HCT116 (cell line): ENCODE results near the gene GTPBP2. TPM values are rescaled to one million over a fixed set of nuclear protein-coding genes. Genes with fewer than 3 reads are reported as not detected.
A peak's percentile ranks its signal among the peaks of the same experiment; 100 is the strongest.

Source experiments
- ATAC-seq: fragments of 200-7000 bp; cut with Tn5 transposase; 2 replicates; pipeline ENCODE4 v1.9.1; 2020; ENCODE audit warnings: mild to moderate bottlenecking, moderate library complexity
- BruUV-seq: library from RNA; stranded (reverse); fragments of 400-500 nt; replicated peaks from 2 replicates; lab custom pipeline; 2021; lab: Mats Ljungman, UMichigan
- CTCF ChIA-PET: fragments of 300-600 bp; sonication (Branson Sonifier 250); formaldehyde crosslinking; loops from one replicate; lab custom pipeline; 2021; ENCODE audit warnings: antibody characterized with exemption; lab: Charles Lee
- POLR2A ChIA-PET: fragments of 300-600, 350-600 bp; sonication (Branson Sonifier 250); formaldehyde crosslinking; loops from one replicate; lab custom pipeline; 2021; ENCODE audit warnings: antibody characterized with exemption; lab: Charles Lee
- RAD21 ChIA-PET, 2 experiments: fragments of 300-600 bp; sonication (Branson Sonifier 250); formaldehyde crosslinking; loops; one replicate each; lab custom pipeline; 2023; ENCODE audit warnings: low total read pairs in 2 of 2; ENCODE audit not compliant: uncharacterized antibody in 2 of 2, unreplicated experiment in 2 of 2, low non-redundant PET in 1 of 2; lab: Charles Lee
- DNase-seq: peaks from one replicate; pipeline ENCODE4 v3.0.0-alpha.2; 2010; ENCODE audit warnings: low read depth, low spot score
- H2AFZ ChIP-seq: fragments of 200-600 bp; shearing (Covaris generic), sonication (generic); 2 replicates; pipeline ENCODE4 v1.6.1; 2017; ENCODE audit warnings: low read depth, mixed run types, mixed read lengths, antibody characterized with exemption, low read length; ENCODE audit not compliant: poor library complexity, severe bottlenecking
- H3K27ac ChIP-seq: 2 replicates; pipeline ENCODE4 v1.5.1; 2012; ENCODE audit warnings: low read depth, low read length
- H3K27me3 ChIP-seq: fragments of 200-600 bp; sonication (generic); 2 replicates; pipeline ENCODE4 v1.6.1; 2016; ENCODE audit warnings: mixed run types, low read length, mixed read lengths; ENCODE audit not compliant: insufficient read depth
- H3K36me3 ChIP-seq, 2 experiments: fragments of 200-500 bp in 1 of 2; fragments of 200-600 bp in 1 of 2; sonication (Bioruptor generic) in 1 of 2; sonication (generic) in 1 of 2; 2 replicates each; pipeline versions ENCODE4 v1.5.1 to v1.6.1; 2014 to 2016; ENCODE audit warnings: low read length in 2 of 2, inconsistent platforms in 1 of 2, mixed read lengths in 1 of 2, mixed run types in 1 of 2; ENCODE audit not compliant: insufficient read depth in 2 of 2, control insufficient read depth in 1 of 2
- H3K4me1 ChIP-seq, 2 experiments: fragments of 200-600 bp in 1 of 2; sonication (generic) in 1 of 2; 2 replicates each; pipeline versions ENCODE4 v1.5.1 to v1.6.1; 2012 to 2017; ENCODE audit warnings: low read length in 2 of 2, inconsistent platforms in 1 of 2, mild to moderate bottlenecking in 1 of 2, mixed read lengths in 1 of 2, mixed run types in 1 of 2, moderate library complexity in 1 of 2; ENCODE audit not compliant: insufficient read depth in 2 of 2, control insufficient read depth in 1 of 2
- H3K4me2 ChIP-seq: fragments of 200-600 bp; sonication (generic); 2 replicates; pipeline ENCODE4 v1.6.1; 2017; ENCODE audit warnings: mixed run types, low read length, mixed read lengths
- H3K4me3 ChIP-seq, 2 experiments: fragments of 200-600 bp in 1 of 2; sonication (generic) in 1 of 2; replicated peaks in 1 of 2; 2 replicates each; pipeline ENCODE4 v1.5.1; 2011 to 2016; ENCODE audit warnings: low read length in 2 of 2, control low read depth in 1 of 2, low read depth in 1 of 2, mild to moderate bottlenecking in 1 of 2, mixed read lengths in 1 of 2, mixed run types in 1 of 2
- H3K79me2 ChIP-seq: fragments of 200-600 bp; sonication (generic); 2 replicates; pipeline ENCODE4 v1.6.1; 2017; ENCODE audit warnings: mild to moderate bottlenecking, mixed run types, low read length, moderate library complexity, mixed read lengths; ENCODE audit not compliant: insufficient read depth
- H3K9ac ChIP-seq: fragments of 200-600 bp; sonication (generic); 2 replicates; pipeline ENCODE4 v1.6.1; 2016; ENCODE audit warnings: low read length, mixed read lengths
- H3K9me2 ChIP-seq: fragments of 200-600 bp; sonication (generic), shearing (Covaris generic); 2 replicates; pipeline ENCODE4 v1.6.1; 2017; ENCODE audit warnings: mixed run types, mild to moderate bottlenecking, moderate library complexity; ENCODE audit not compliant: insufficient read depth
- H3K9me3 ChIP-seq, 2 experiments: fragments of 200-500 bp in 1 of 2; fragments of 200-600 bp in 1 of 2; sonication (Bioruptor generic) in 1 of 2; sonication (generic) in 1 of 2; 2 replicates each; pipeline ENCODE4 v1.6.1; 2014 to 2017; ENCODE audit warnings: low read length in 2 of 2, mixed read lengths in 2 of 2, inconsistent platforms in 1 of 2, low read depth in 1 of 2, mild to moderate bottlenecking in 1 of 2, mixed run types in 1 of 2, moderate library complexity in 1 of 2; ENCODE audit not compliant: control insufficient read depth in 1 of 2, insufficient read depth in 1 of 2
- H4K20me1 ChIP-seq: fragments of 200-600 bp; sonication (generic), shearing (Covaris generic); 2 replicates; pipeline ENCODE4 v1.6.1; 2017; ENCODE audit warnings: mixed run types, mild to moderate bottlenecking, moderate library complexity; ENCODE audit not compliant: insufficient read depth
- CBX3 ChIP-seq: IDR thresholded peaks from 2 replicates; pipeline ENCODE4 v1.6.1; 2012; ENCODE audit warnings: low read depth
- CEBPB ChIP-seq: IDR thresholded peaks from 2 replicates; pipeline ENCODE4 v1.6.1; 2012; ENCODE audit warnings: low read depth
- ELF1 ChIP-seq: IDR thresholded peaks from 2 replicates; pipeline ENCODE4 v1.6.1; 2012; ENCODE audit warnings: low read depth, borderline replicate concordance
- FOSL1 ChIP-seq: IDR thresholded peaks from 2 replicates; pipeline ENCODE4 v1.6.1; 2012; ENCODE audit warnings: low read depth
- POLR2AphosphoS5 ChIP-seq: IDR thresholded peaks from 2 replicates; pipeline ENCODE4 v1.6.1; 2011; ENCODE audit warnings: mild to moderate bottlenecking, low read depth, low read length, moderate library complexity
- RAD21 ChIP-seq: IDR thresholded peaks from 2 replicates; pipeline ENCODE4 v1.6.1; 2012; ENCODE audit warnings: low read depth, mild to moderate bottlenecking
- SIN3A ChIP-seq: IDR thresholded peaks from 2 replicates; pipeline ENCODE4 v1.6.1; 2012; ENCODE audit warnings: low read depth
- SP1 ChIP-seq: IDR thresholded peaks from 2 replicates; pipeline ENCODE4 v1.6.1; 2012; ENCODE audit warnings: low read depth
- SRF ChIP-seq: IDR thresholded peaks from 2 replicates; pipeline ENCODE4 v1.6.1; 2012; ENCODE audit warnings: low read depth
- YY1 ChIP-seq: IDR thresholded peaks from 2 replicates; pipeline ENCODE4 v1.6.1; 2011; ENCODE audit warnings: low read length, low read depth, moderate library complexity, mild to moderate bottlenecking; ENCODE audit not compliant: insufficient replicate concordance; ENCODE audit errors: extremely low read depth
- ZFX ChIP-seq: fragments of 450-650 bp; IDR thresholded peaks from 2 replicates; pipeline ENCODE4 v1.6.1; 2017
- ZNF274 ChIP-seq: fragments of 200-500 bp; sonication (Bioruptor generic); IDR thresholded peaks from 2 replicates; pipeline ENCODE4 v1.6.1; 2014; ENCODE audit warnings: mild to moderate bottlenecking, low read depth, low read length, inconsistent platforms
- intact Hi-C: fragments of 100-400 bp; cut with micrococcal nuclease; formaldehyde crosslinking; loops from 2 replicates; pipeline ENCODE4 v1.10.0; 2022
- total RNA-seq: library from RNA; stranded (reverse); gene quantifications from one replicate; pipeline ENCODE4 v1.2.1, GENCODE V29; 2021; ENCODE audit not compliant: unreplicated experiment
- TF ChIP-seq, protein P1 (sequence below): IDR thresholded peaks from 2 replicates; pipeline ENCODE4 v1.6.1; 2011; ENCODE audit warnings: mild to moderate bottlenecking, low read length, moderate library complexity; ENCODE audit not compliant: insufficient replicate concordance; ENCODE audit errors: extremely low read depth
- TF ChIP-seq, protein P2 (sequence below), 3 experiments: fragments of 200-600 bp in 1 of 3; sonication (generic) in 1 of 3; IDR thresholded peaks in 2 of 3; conservative IDR thresholded peaks in 1 of 3; 2 replicates each; pipeline ENCODE4 v1.5.1; 2012 to 2017; ENCODE audit warnings: low read depth in 2 of 3, low read length in 2 of 3, antibody characterized with exemption in 1 of 3, borderline replicate concordance in 1 of 3, control low read depth in 1 of 3, mild to moderate bottlenecking in 1 of 3, mixed read lengths in 1 of 3, mixed run types in 1 of 3, moderate library complexity in 1 of 3; ENCODE audit not compliant: insufficient read depth in 1 of 3
- TF ChIP-seq, protein P3 (sequence below): IDR thresholded peaks from 2 replicates; pipeline ENCODE4 v1.6.1; 2012
- TF ChIP-seq, protein P4 (sequence below): IDR thresholded peaks from 2 replicates; pipeline ENCODE4 v1.6.1; 2012; ENCODE audit warnings: low read depth
- TF ChIP-seq, protein P5 (sequence below): IDR thresholded peaks from 2 replicates; pipeline ENCODE4 v1.6.1; 2012

Gene GTPBP2
- total RNA-seq, 1 experiment from 2014 or later = 98.0 TPM

DNA sequence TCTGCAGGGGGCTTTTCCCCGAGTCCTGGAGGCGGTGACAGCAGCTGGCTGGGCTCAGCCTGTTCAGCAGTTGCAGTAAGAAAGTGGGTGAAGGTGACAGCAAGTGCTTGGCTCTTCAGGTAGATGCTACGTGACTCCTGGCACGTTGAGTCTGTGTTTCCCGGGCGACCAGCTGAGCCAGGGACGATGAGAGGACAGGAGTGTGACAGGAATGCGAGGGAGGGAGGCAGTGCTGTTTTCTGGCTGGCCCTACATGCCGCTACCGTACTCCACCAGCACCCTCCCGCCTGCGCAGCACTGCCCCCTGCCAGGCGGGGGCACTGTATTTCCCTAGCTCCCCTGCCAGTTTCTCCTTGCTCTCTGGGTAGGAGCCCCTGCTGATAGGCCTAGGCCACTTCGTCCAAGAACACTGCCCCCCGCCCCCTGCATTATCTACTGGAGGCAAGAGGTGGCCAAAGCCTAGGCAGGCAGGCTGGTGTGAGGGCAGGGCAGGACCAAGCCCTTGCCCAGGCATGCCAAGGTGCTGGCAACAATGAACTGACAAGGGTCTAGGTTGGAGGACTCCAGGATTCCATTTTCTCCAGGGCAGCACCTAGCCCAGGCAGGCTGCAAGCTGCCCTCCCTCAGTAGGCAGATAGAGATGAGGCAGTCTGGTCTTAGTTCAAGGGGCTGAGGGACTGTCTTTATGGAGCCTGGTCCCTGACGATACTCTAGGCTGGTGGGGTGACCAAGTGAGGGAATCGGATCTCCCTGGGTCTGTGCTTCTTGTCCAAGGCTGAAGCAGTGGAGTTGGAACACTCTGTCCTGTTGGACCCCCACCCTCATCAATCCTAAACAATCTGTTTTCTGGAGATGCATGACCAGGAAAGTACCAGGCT is 39.3 kb upstream of the GTPBP2 start:
- POLR2A ChIA-PET = interaction anchor here (0.9 kb wide), 1 partner anchor 101 kb away, joined by 3 read pairs; the partner anchor contains the start of gene VEGFA
- BruUV-seq = no TSS peak

More for the DNA sequence above, 39.3 kb upstream of the GTPBP2 start:
- Histone ChIP-seq H3K27me3 (no peaks in the 10 kb centered on the region), H3K9me2 (no peaks in the 10 kb centered on the region)
- TF ChIP-seq YY1 = no peak
- peak; percentile 60 for TF ChIP-seq SP1
- no peak; the same call in 1 of the 2 replicates for TF ChIP-seq CBX3
- TF ChIP-seq, protein P1, sequence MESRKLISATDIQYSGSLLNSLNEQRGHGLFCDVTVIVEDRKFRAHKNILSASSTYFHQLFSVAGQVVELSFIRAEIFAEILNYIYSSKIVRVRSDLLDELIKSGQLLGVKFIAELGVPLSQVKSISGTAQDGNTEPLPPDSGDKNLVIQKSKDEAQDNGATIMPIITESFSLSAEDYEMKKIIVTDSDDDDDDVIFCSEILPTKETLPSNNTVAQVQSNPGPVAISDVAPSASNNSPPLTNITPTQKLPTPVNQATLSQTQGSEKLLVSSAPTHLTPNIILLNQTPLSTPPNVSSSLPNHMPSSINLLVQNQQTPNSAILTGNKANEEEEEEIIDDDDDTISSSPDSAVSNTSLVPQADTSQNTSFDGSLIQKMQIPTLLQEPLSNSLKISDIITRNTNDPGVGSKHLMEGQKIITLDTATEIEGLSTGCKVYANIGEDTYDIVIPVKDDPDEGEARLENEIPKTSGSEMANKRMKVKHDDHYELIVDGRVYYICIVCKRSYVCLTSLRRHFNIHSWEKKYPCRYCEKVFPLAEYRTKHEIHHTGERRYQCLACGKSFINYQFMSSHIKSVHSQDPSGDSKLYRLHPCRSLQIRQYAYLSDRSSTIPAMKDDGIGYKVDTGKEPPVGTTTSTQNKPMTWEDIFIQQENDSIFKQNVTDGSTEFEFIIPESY = no peak
- TF ChIP-seq, protein P2, sequence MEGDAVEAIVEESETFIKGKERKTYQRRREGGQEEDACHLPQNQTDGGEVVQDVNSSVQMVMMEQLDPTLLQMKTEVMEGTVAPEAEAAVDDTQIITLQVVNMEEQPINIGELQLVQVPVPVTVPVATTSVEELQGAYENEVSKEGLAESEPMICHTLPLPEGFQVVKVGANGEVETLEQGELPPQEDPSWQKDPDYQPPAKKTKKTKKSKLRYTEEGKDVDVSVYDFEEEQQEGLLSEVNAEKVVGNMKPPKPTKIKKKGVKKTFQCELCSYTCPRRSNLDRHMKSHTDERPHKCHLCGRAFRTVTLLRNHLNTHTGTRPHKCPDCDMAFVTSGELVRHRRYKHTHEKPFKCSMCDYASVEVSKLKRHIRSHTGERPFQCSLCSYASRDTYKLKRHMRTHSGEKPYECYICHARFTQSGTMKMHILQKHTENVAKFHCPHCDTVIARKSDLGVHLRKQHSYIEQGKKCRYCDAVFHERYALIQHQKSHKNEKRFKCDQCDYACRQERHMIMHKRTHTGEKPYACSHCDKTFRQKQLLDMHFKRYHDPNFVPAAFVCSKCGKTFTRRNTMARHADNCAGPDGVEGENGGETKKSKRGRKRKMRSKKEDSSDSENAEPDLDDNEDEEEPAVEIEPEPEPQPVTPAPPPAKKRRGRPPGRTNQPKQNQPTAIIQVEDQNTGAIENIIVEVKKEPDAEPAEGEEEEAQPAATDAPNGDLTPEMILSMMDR (IDR thresholded peaks at IDR 0.05 in 2 of 3, conservative IDR thresholded peaks at IDR 0.05 in 1 of 3; ENCODE audit: borderline replicate concordance in 1 of 3, insufficient read depth in 1 of 3, low read depth in 2 of 3, low read length in 2 of 3) = peak; percentile 55 to 78 (median 75)
- no peak; the same call in 1 of the 2 replicates for TF ChIP-seq SIN3A
- TF ChIP-seq ELF1 = no peak
- TF ChIP-seq, protein P3, sequence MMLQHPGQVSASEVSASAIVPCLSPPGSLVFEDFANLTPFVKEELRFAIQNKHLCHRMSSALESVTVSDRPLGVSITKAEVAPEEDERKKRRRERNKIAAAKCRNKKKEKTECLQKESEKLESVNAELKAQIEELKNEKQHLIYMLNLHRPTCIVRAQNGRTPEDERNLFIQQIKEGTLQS = no peak
- TF ChIP-seq, protein P4, sequence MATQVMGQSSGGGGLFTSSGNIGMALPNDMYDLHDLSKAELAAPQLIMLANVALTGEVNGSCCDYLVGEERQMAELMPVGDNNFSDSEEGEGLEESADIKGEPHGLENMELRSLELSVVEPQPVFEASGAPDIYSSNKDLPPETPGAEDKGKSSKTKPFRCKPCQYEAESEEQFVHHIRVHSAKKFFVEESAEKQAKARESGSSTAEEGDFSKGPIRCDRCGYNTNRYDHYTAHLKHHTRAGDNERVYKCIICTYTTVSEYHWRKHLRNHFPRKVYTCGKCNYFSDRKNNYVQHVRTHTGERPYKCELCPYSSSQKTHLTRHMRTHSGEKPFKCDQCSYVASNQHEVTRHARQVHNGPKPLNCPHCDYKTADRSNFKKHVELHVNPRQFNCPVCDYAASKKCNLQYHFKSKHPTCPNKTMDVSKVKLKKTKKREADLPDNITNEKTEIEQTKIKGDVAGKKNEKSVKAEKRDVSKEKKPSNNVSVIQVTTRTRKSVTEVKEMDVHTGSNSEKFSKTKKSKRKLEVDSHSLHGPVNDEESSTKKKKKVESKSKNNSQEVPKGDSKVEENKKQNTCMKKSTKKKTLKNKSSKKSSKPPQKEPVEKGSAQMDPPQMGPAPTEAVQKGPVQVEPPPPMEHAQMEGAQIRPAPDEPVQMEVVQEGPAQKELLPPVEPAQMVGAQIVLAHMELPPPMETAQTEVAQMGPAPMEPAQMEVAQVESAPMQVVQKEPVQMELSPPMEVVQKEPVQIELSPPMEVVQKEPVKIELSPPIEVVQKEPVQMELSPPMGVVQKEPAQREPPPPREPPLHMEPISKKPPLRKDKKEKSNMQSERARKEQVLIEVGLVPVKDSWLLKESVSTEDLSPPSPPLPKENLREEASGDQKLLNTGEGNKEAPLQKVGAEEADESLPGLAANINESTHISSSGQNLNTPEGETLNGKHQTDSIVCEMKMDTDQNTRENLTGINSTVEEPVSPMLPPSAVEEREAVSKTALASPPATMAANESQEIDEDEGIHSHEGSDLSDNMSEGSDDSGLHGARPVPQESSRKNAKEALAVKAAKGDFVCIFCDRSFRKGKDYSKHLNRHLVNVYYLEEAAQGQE = no peak
- no peak for TF ChIP-seq SRF
- no peak for TF ChIP-seq FOSL1
- no peak for TF ChIP-seq CEBPB
- peak; percentile 73 for TF ChIP-seq POLR2AphosphoS5
- no peak for TF ChIP-seq ZFX
- TF ChIP-seq ZNF274 = no peak
- peak; percentile 56 for TF ChIP-seq RAD21
- TF ChIP-seq, protein P5, sequence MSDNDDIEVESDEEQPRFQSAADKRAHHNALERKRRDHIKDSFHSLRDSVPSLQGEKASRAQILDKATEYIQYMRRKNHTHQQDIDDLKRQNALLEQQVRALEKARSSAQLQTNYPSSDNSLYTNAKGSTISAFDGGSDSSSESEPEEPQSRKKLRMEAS = peak; percentile 70
- TF ChIP-seq, all 23 proteins: peak for 5
- Histone ChIP-seq H3K9ac (peak overlapping the region; percentile 12; the same call in 1 of the 2 replicates), H3K27ac (peak overlapping the region; percentile 49), H3K79me2 (no peaks in the 10 kb centered on the region), H2AFZ (no peak overlapping the region), H3K4me2 (peak overlapping the region; percentile 69), H3K36me3 (peaks cover 8 to 15% of the 10 kb centered on the region in 2 experiments; a peak in 3 of 4 replicates), H3K4me3 (no peak overlapping the region; a peak in 1 of 4 replicates), H3K9me3 (no peaks in the 10 kb centered on the region), H3K4me1 (peaks cover 11 to 47% of the 10 kb centered on the region in 2 experiments), H4K20me1 (no peaks in the 10 kb centered on the region)
- RAD21 ChIA-PET = no interaction called here
- DNase-seq (peak; percentile 56), ATAC-seq (peak; percentile 85)
- CTCF ChIA-PET = interaction anchor here (0.7 to 4.6 kb wide), 22 partner anchors 10 to 411 kb away, joined by 3 to 45 read pairs (median 4); partner anchors contain the start of genes GTPBP2 and VEGFA
- intact Hi-C loops = loop anchor here (5.0 kb wide), 2 partner anchors 284 to 766 kb away; no protein-coding TSS in a partner anchor
